Measurements from ENCODE around the gene TMEM94.

GRCh38 chr17:75503976-75504346, 47.5 kb downstream of the TMEM94 start:
- TF ChIP-seq, protein P1, sequence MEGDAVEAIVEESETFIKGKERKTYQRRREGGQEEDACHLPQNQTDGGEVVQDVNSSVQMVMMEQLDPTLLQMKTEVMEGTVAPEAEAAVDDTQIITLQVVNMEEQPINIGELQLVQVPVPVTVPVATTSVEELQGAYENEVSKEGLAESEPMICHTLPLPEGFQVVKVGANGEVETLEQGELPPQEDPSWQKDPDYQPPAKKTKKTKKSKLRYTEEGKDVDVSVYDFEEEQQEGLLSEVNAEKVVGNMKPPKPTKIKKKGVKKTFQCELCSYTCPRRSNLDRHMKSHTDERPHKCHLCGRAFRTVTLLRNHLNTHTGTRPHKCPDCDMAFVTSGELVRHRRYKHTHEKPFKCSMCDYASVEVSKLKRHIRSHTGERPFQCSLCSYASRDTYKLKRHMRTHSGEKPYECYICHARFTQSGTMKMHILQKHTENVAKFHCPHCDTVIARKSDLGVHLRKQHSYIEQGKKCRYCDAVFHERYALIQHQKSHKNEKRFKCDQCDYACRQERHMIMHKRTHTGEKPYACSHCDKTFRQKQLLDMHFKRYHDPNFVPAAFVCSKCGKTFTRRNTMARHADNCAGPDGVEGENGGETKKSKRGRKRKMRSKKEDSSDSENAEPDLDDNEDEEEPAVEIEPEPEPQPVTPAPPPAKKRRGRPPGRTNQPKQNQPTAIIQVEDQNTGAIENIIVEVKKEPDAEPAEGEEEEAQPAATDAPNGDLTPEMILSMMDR (conservative IDR thresholded peaks at IDR 0.05; ENCODE audit: low read depth, low read length) = no peak
- TF ChIP-seq EZH2 (IDR thresholded peaks at IDR 0.05; ENCODE audit: borderline replicate concordance, low read depth, low read length, poor library complexity, severe bottlenecking) = no peak

Data from A673 (cell line).